CD4-positive, CD25-positive, alpha-beta regulatory T cell (primary cell): Measurements from ENCODE around the gene PRSS23. TPM values are rescaled to one million over a fixed set of nuclear protein-coding genes. Genes with fewer than 3 reads are reported as not detected.

Experiments
- ATAC-seq, 2 donors: fragments of 150-1000 bp; cut with Tn5 transposase; one replicate each; pipeline ENCODE4 v1.10.0; 2021; ENCODE audit warnings: low read depth in 2 of 2, moderate number of reproducible peaks in 2 of 2, moderate library complexity in 1 of 2
- DNase-seq, 3 donors: peaks; one replicate each; pipeline versions ENCODE4 v3.0.0 to v3.0.0-alpha.2; 2012 to 2022; ENCODE audit warnings: mixed read lengths in 1 of 3
- H3K27ac ChIP-seq: one replicate; pipeline ENCODE4 v1.7.0; 2013; ENCODE audit warnings: mild to moderate bottlenecking, low read length; ENCODE audit not compliant: insufficient read depth, poor library complexity, severe bottlenecking
- H3K27me3 ChIP-seq: one replicate; pipeline ENCODE4 v1.7.0; 2013; ENCODE audit warnings: low read length; ENCODE audit not compliant: control insufficient read depth, insufficient read depth
- H3K36me3 ChIP-seq: one replicate; pipeline ENCODE4 v1.7.0; 2013; ENCODE audit warnings: mild to moderate bottlenecking, low read length, moderate library complexity; ENCODE audit not compliant: control insufficient read depth, insufficient read depth
- H3K4me1 ChIP-seq: 2 replicates; pipeline ENCODE4 v1.7.0; 2013; ENCODE audit warnings: mild to moderate bottlenecking, low read length; ENCODE audit not compliant: insufficient read depth, control insufficient read depth, poor library complexity, severe bottlenecking
- H3K4me3 ChIP-seq: one replicate; pipeline ENCODE4 v1.7.0; 2013; ENCODE audit warnings: low read depth, mild to moderate bottlenecking, low read length, moderate library complexity
- H3K9me3 ChIP-seq, 2 experiments: 1 replicate in 1 of 2; 2 replicates in 1 of 2; pipeline ENCODE4 v1.7.0; 2013; ENCODE audit warnings: low read length in 2 of 2, mild to moderate bottlenecking in 1 of 2, moderate library complexity in 1 of 2; ENCODE audit not compliant: control insufficient read depth in 2 of 2
- H3K27ac Mint-ChIP-seq, 3 donors: one replicate each; pipeline ENCODE4 v1.8.0; 2020 to 2022; ENCODE audit warnings: mild to moderate bottlenecking in 3 of 3, mixed read lengths in 3 of 3, moderate library complexity in 2 of 3
- H3K27me3 Mint-ChIP-seq: one replicate; pipeline ENCODE4 v1.8.0; 2022; ENCODE audit warnings: mild to moderate bottlenecking, mixed read lengths
- H3K36me3 Mint-ChIP-seq: one replicate; pipeline ENCODE4 v1.8.0; 2020; ENCODE audit warnings: mixed read lengths
- H3K4me1 Mint-ChIP-seq, 4 donors: one replicate each; pipeline ENCODE4 v1.8.0; 2020 to 2022; ENCODE audit warnings: mixed read lengths in 4 of 4, mild to moderate bottlenecking in 1 of 4
- H3K4me3 Mint-ChIP-seq, 4 donors: one replicate each; pipeline ENCODE4 v1.8.0; 2020 to 2022; ENCODE audit warnings: mild to moderate bottlenecking in 4 of 4, mixed read lengths in 4 of 4, moderate library complexity in 3 of 4
- H3K9me3 Mint-ChIP-seq, 7 donors: one replicate each; pipeline ENCODE4 v1.8.0; 2020 to 2022; ENCODE audit warnings: mixed read lengths in 7 of 7, mild to moderate bottlenecking in 3 of 7, moderate library complexity in 2 of 7
- polyA plus RNA-seq, 4 donors: library from polyadenylated mRNA; unstranded; fragments of 300-500 nt; fragmentation: Illumina TruSeq; gene quantifications; one replicate each; pipeline ENCODE4 v1.2.3, GENCODE V29; 2021
- total RNA-seq: library from RNA; stranded (reverse); gene quantifications from one replicate; pipeline ENCODE4 v1.2.3, GENCODE V29; 2022

The PRSS23 gene
- total and polyA plus RNA-seq, 5 donors from 2014 or later, result 0.15 to 0.20 TPM; not detected in 3

DNA sequence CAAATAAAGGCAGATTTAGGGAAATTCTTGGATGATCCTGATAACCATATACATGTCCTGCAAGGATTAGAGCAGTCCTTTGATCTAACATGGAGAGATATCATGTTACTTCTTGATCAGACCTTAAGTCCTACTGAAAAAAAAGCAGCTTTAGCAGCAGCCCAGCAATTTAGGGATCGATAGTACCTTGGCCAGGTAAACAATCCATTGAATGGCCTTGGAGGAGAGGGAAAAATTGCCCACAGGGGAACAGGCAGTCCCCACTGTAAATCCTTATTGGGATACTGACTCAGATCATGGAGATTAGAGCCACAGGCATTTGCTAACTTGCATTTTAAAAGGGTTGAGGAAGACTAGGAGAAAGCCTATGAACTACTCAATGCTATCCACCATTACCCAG is 47.8 kb downstream of the PRSS23 start:
- H3K27me3 Mint-ChIP-seq, result no peaks in the 10 kb centered on the region
- peaks cover 0 to 1% (median 0%) of the 10 kb centered on the region in 7 donors for H3K9me3 Mint-ChIP-seq
- H3K4me1 Mint-ChIP-seq, result no peaks in the 10 kb centered on the region
- H3K36me3 Mint-ChIP-seq, result no peaks in the 10 kb centered on the region
- H3K4me3 ChIP-seq, result no peak overlapping the region
- H3K27ac Mint-ChIP-seq, result no peak overlapping the region
- no peaks in the 10 kb centered on the region for H3K9me3 ChIP-seq
- H3K27ac ChIP-seq, result no peak overlapping the region
- H3K4me1 ChIP-seq, result no peaks in the 10 kb centered on the region
- ATAC-seq, result no peak
- no peaks in the 10 kb centered on the region for H3K36me3 ChIP-seq
- no peaks in the 10 kb centered on the region for H3K27me3 ChIP-seq
- no peak for DNase-seq
- H3K4me3 Mint-ChIP-seq, result no peak overlapping the region

GRCh38 chr11:86849679-86850078 is 49.3 kb downstream of the PRSS23 start:
- H3K36me3 Mint-ChIP-seq, result no peaks in the 10 kb centered on the region
- no peak overlapping the region for H3K4me3 Mint-ChIP-seq
- H3K9me3 Mint-ChIP-seq, result peaks cover 0 to 1% (median 0%) of the 10 kb centered on the region in 7 donors
- no peaks in the 10 kb centered on the region for H3K4me1 Mint-ChIP-seq
- Histone ChIP-seq H3K4me3 (no peak overlapping the region), H3K4me1 (no peaks in the 10 kb centered on the region), H3K27ac (no peak overlapping the region), H3K36me3 (no peaks in the 10 kb centered on the region), H3K9me3 (no peaks in the 10 kb centered on the region), H3K27me3 (no peaks in the 10 kb centered on the region)
- no peak for ATAC-seq
- no peak for DNase-seq
- H3K27ac Mint-ChIP-seq, result no peak overlapping the region
- H3K27me3 Mint-ChIP-seq, result no peaks in the 10 kb centered on the region

Other genes starting within 250 kb of the PRSS23 start
- gene ME3, start 127.9 kb upstream of the PRSS23 start, total RNA-seq, result 1.4 TPM
- gene ME3, start 127.9 kb upstream of the PRSS23 start, polyA plus RNA-seq, result under 1 TPM in 2 of 4 donors, not detected in 2; 0.18 to 0.38 TPM
- not detected for gene FZD4, start 154.9 kb downstream of the PRSS23 start, total RNA-seq
- not detected for gene FZD4, start 154.9 kb downstream of the PRSS23 start, polyA plus RNA-seq
- gene TMEM135, start 237.4 kb downstream of the PRSS23 start, total RNA-seq, result 13.5 TPM
- 10 to 100 TPM in 1 of 4 donors, 1 to 10 TPM in 3; 6.3 to 10.4 (median 9.7) TPM for gene TMEM135, start 237.4 kb downstream of the PRSS23 start, polyA plus RNA-seq